Type B pancreatic cell (in vitro differentiated cells): ENCODE measurements around the gene ZNF32. TPM values are rescaled to one million over a fixed set of nuclear protein-coding genes. Genes with fewer than 3 reads are reported as not detected.

Experiments
- DNase-seq: peaks from one replicate; pipeline ENCODE4 v3.0.0; 2021; ENCODE audit warnings: mixed read lengths; ENCODE audit not compliant: unreplicated experiment; ENCODE audit errors: extremely low spot score
- H3K27ac Mint-ChIP-seq: 2 replicates; pipeline ENCODE4 v1.8.0; 2021; ENCODE audit warnings: mild to moderate bottlenecking, mixed read lengths
- H3K27me3 Mint-ChIP-seq: 2 replicates; pipeline ENCODE4 v1.8.0; 2021; ENCODE audit warnings: mixed read lengths
- H3K36me3 Mint-ChIP-seq: 2 replicates; pipeline ENCODE4 v1.8.0; 2021; ENCODE audit warnings: mixed read lengths
- H3K4me1 Mint-ChIP-seq: one replicate; pipeline ENCODE4 v1.8.0; 2021; ENCODE audit warnings: mixed read lengths; ENCODE audit not compliant: unreplicated experiment
- H3K4me3 Mint-ChIP-seq: 2 replicates; pipeline ENCODE4 v1.8.0; 2021; ENCODE audit warnings: mild to moderate bottlenecking, mixed read lengths
- H3K9me3 Mint-ChIP-seq: 2 replicates; pipeline ENCODE4 v1.8.0; 2021; ENCODE audit warnings: mixed read lengths
- long read RNA-seq: library from polyadenylated mRNA; unstranded; transcript quantifications from one replicate; pipeline ENCODE4 v2.0.0, GENCODE V29; 2020
- total RNA-seq: library from RNA; stranded (reverse); gene quantifications from 2 replicates; pipeline ENCODE4 v1.2.1, GENCODE V29; 2021; ENCODE audit warnings: low replicate concordance
- TF ChIP-seq, protein P1 (sequence below): fragments of 200-600 bp; sonication (generic); conservative IDR thresholded peaks from 2 replicates; pipeline ENCODE4 v1.5.0; 2021; ENCODE audit warnings: antibody characterized with exemption, mild to moderate bottlenecking

ZNF32 gene, protein sequence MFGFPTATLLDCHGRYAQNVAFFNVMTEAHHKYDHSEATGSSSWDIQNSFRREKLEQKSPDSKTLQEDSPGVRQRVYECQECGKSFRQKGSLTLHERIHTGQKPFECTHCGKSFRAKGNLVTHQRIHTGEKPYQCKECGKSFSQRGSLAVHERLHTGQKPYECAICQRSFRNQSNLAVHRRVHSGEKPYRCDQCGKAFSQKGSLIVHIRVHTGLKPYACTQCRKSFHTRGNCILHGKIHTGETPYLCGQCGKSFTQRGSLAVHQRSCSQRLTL
- 30.5 and 41.8 TPM in 2 replicates for total RNA-seq
- long read RNA-seq, transcript ZNF32-201 (3 exons, 1,137 nt): major isoform, 50 of 75 reads
- long read RNA-seq, partial matches to known transcripts: 4 of 75 reads
- long read RNA-seq, other reads (novel, unspliced or antisense): 21 of 75 reads

DNA sequence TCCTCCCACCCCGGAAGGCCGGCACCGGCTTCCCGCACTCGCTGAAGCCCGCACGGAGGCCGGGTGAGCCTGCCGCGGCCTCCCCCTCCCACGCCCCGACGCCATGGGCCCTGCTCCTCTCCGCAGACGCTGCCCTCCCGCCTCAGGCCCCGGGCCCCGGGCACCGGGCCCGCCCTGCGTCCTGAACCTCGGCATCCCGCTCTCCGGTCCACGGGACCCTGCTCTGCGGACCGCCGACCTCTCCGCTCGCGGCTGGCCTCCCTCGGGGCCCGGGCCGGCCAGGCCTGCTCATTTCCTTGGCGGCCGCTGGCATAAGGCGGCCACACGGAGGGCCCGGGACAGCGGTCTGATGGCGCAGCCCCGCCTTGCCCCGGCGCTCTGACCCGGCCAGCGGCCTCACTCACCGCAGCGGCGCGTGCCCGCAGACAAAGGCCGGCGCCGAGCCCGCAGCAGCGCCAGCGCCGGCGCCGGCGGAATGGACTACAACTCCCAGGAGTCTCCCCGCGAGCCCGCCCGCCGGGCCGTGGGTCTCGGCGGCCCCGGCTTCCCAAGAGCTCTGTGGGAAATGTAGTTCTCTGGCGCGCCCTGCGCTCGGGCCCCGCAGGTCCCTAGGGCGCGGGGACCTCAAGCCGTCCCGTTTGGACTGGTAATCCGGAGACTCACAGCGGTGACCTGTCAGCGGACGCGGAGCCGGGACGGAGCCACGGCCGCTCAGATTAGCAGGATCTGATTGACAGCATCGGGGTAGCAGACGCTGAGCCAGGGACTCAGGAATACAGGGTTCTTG lies at the start of gene ZNF32:
Gene ZNF32 (minus strand): TSS at position 484 of the 787 bp plus-strand sequence. CDS start 2,748 bp downstream, outside the sequence.
- peak; percentile 89 for DNase-seq
- Mint-ChIP-seq H3K27ac (peak within 1 kb of the TSS; percentile 94), H3K4me3 (peak within 1 kb of the TSS; percentile 98), H3K36me3 (peaks cover 41% of the 10 kb centered on the region), H3K27me3 (peaks cover 8% of the 10 kb centered on the region), H3K4me1 (peaks cover 12% of the 10 kb centered on the region), H3K9me3 (peaks cover 21% of the 10 kb centered on the region)
- TF ChIP-seq, protein P1, sequence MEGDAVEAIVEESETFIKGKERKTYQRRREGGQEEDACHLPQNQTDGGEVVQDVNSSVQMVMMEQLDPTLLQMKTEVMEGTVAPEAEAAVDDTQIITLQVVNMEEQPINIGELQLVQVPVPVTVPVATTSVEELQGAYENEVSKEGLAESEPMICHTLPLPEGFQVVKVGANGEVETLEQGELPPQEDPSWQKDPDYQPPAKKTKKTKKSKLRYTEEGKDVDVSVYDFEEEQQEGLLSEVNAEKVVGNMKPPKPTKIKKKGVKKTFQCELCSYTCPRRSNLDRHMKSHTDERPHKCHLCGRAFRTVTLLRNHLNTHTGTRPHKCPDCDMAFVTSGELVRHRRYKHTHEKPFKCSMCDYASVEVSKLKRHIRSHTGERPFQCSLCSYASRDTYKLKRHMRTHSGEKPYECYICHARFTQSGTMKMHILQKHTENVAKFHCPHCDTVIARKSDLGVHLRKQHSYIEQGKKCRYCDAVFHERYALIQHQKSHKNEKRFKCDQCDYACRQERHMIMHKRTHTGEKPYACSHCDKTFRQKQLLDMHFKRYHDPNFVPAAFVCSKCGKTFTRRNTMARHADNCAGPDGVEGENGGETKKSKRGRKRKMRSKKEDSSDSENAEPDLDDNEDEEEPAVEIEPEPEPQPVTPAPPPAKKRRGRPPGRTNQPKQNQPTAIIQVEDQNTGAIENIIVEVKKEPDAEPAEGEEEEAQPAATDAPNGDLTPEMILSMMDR: no peak

GRCh38 chr10:43698156-43698555 lies 49.5 kb upstream of the ZNF32 start:
- H3K4me3 Mint-ChIP-seq: no peak overlapping the region
- H3K27me3 Mint-ChIP-seq: peaks cover 14% of the 10 kb centered on the region
- H3K27ac Mint-ChIP-seq: no peak overlapping the region
- H3K4me1 Mint-ChIP-seq: peaks cover 4% of the 10 kb centered on the region
- TF ChIP-seq, protein P1: no peak
- H3K36me3 Mint-ChIP-seq: no peaks in the 10 kb centered on the region
- DNase-seq: no peak
- no peaks in the 10 kb centered on the region for H3K9me3 Mint-ChIP-seq

- no peak overlapping the region for H3K27ac Mint-ChIP-seq
- no peak overlapping the region for H3K4me3 Mint-ChIP-seq
- H3K9me3 Mint-ChIP-seq: no peaks in the 10 kb centered on the region
- no peaks in the 10 kb centered on the region for H3K36me3 Mint-ChIP-seq
- DNase-seq: no peak
- TF ChIP-seq, protein P1: no peak
- H3K27me3 Mint-ChIP-seq: peaks cover 26% of the 10 kb centered on the region
- H3K4me1 Mint-ChIP-seq: peaks cover 4% of the 10 kb centered on the region
These were observed 48.3 kb upstream of the ZNF32 start for GRCh38 chr10:43696909-43697483.

DNA sequence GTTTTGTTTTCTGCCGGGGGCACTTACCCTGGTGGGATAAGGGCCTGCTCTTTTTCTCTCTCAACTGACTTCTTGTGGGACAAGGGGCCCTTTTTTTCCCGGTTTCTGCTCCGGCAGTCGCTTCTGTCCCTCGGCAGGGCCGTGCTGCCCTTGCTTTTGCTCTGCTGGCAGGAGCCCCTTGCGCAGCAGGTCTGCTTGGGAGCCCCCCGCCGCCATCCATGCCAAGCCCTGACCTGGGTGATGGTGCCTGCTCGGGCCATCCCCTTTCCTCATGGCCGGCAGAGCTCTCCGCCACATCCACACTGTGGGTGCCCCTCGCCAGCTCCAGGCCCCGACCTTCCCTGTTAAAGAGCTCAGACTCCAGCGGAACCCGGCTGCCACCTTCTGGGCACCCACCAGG lies 47.0 kb upstream of the ZNF32 start:
- Mint-ChIP-seq H3K27ac (no peak overlapping the region), H3K27me3 (peaks cover 38% of the 10 kb centered on the region), H3K4me1 (peaks cover 4% of the 10 kb centered on the region), H3K36me3 (no peaks in the 10 kb centered on the region), H3K9me3 (no peaks in the 10 kb centered on the region), H3K4me3 (no peak overlapping the region)
- no peak for DNase-seq
- TF ChIP-seq, protein P1: no peak

- no peaks in the 10 kb centered on the region for H3K9me3 Mint-ChIP-seq
- H3K4me3 Mint-ChIP-seq: no peak overlapping the region
- H3K36me3 Mint-ChIP-seq: no peaks in the 10 kb centered on the region
- no peak overlapping the region for H3K27ac Mint-ChIP-seq
- TF ChIP-seq, protein P1: no peak
- H3K4me1 Mint-ChIP-seq: peaks cover 5% of the 10 kb centered on the region
- peaks cover 42% of the 10 kb centered on the region for H3K27me3 Mint-ChIP-seq
- no peak for DNase-seq
These were observed 46.6 kb upstream of the ZNF32 start for GRCh38 chr10:43695321-43695720.
